ENCODE data around the gene UBE3D.

The UBE3D gene

DNA sequence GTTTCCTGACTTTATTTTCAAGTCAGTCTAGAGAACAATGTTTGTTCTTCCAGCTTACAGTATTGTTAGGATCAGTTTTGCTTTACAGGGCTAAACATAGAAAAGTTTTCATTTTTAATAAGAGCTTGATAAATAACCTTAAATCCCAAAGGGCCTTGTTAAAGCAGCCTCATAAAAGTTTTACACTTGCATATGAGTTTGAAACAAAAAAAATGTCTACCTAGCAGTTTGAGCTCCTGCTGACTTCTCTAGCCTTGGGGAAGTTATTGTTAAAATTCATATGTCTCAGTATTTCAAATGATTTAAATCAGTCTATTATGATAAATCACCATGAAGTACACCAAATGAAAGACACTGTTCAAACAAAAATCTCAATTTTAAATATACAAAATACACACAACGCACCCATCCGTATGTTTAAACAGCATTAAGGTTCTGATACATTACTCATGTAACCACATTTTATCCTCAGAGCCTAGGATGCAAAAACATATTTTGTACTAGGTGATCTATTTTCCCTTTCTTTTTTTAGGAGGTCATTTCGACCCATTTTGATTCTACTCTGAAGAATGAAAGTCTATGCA is 87.2 kb downstream of the UBE3D start:
- H3K4me3 ChIP-seq (ENCODE audit: low read length) = no peak overlapping the region
- H3K9me3 ChIP-seq (ENCODE audit: control insufficient read depth, insufficient read depth, low read length) = no peaks in the 10 kb centered on the region
- H3F3A ChIP-seq (ENCODE audit: control insufficient read depth, insufficient read depth) = no peaks in the 10 kb centered on the region
- no peaks in the 10 kb centered on the region for H3K36me3 ChIP-seq (ENCODE audit: control insufficient read depth, low read length)
- no peak overlapping the region for H3K27ac ChIP-seq (ENCODE audit: low read depth, low read length)
- no peaks in the 10 kb centered on the region for H3K79me2 ChIP-seq (ENCODE audit: control insufficient read depth, low read length)
- H3K4me1 ChIP-seq (ENCODE audit: control insufficient read depth, low read length) = 0 out of 2 replicates have a peak, but pooled peaks cover 5% of the 10 kb centered on the region
- no peaks in the 10 kb centered on the region for H3K27me3 ChIP-seq (ENCODE audit: control insufficient read depth, low read length)
- TF ChIP-seq EZH2phosphoT487 (IDR thresholded peaks at IDR 0.05; ENCODE audit: borderline replicate concordance, low read length) = no peak
- TF ChIP-seq, protein P1, sequence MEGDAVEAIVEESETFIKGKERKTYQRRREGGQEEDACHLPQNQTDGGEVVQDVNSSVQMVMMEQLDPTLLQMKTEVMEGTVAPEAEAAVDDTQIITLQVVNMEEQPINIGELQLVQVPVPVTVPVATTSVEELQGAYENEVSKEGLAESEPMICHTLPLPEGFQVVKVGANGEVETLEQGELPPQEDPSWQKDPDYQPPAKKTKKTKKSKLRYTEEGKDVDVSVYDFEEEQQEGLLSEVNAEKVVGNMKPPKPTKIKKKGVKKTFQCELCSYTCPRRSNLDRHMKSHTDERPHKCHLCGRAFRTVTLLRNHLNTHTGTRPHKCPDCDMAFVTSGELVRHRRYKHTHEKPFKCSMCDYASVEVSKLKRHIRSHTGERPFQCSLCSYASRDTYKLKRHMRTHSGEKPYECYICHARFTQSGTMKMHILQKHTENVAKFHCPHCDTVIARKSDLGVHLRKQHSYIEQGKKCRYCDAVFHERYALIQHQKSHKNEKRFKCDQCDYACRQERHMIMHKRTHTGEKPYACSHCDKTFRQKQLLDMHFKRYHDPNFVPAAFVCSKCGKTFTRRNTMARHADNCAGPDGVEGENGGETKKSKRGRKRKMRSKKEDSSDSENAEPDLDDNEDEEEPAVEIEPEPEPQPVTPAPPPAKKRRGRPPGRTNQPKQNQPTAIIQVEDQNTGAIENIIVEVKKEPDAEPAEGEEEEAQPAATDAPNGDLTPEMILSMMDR (IDR thresholded peaks at IDR 0.05; ENCODE audit: low read depth, low read length, poor library complexity, severe bottlenecking) = no peak
- H3K9me2 ChIP-seq (replicated peaks; ENCODE audit: control insufficient read depth, low read length) = no peaks in the 10 kb centered on the region
- H3K4me2 ChIP-seq (ENCODE audit: low read length) = no peak overlapping the region
- no peaks in the 10 kb centered on the region for H4K20me1 ChIP-seq (ENCODE audit: control insufficient read depth, insufficient read depth, low read depth, low read length)

DNA sequence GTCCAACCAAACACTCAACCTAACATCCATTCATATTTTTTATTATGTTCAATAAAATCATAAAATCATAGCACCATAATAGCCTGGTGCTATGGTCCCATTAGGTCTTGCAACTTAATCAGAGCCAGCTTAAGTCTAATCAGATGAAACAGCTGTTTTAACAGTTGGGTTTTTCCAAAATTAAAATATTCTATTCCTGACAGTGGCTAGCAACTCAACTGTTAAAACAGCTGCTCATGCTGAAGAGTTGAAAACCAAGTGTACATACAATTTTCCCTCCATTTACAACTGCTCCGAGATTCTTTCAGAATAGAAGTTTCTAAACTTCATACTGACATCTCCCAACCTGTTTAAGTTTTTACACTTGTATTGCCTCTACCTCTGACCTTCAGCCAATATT is 89.5 kb downstream of the UBE3D start:
- 0 out of 2 replicates have a peak, but pooled peaks cover 5% of the 10 kb centered on the region for H3K4me1 ChIP-seq (ENCODE audit: control insufficient read depth, low read length)
- no peak overlapping the region for H3K4me3 ChIP-seq (ENCODE audit: low read length)
- H3K36me3 ChIP-seq (ENCODE audit: control insufficient read depth, low read length) = no peaks in the 10 kb centered on the region
- H3K27ac ChIP-seq (ENCODE audit: low read depth, low read length) = no peak overlapping the region
- H3K27me3 ChIP-seq (ENCODE audit: control insufficient read depth, low read length) = no peaks in the 10 kb centered on the region
- TF ChIP-seq, protein P1 (IDR thresholded peaks at IDR 0.05; ENCODE audit: low read depth, low read length, poor library complexity, severe bottlenecking) = no peak
- no peak for TF ChIP-seq EZH2phosphoT487 (IDR thresholded peaks at IDR 0.05; ENCODE audit: borderline replicate concordance, low read length)
- H3F3A ChIP-seq (ENCODE audit: control insufficient read depth, insufficient read depth) = no peaks in the 10 kb centered on the region
- no peak overlapping the region for H3K4me2 ChIP-seq (ENCODE audit: low read length)
- H3K79me2 ChIP-seq (ENCODE audit: control insufficient read depth, low read length) = no peaks in the 10 kb centered on the region
- no peaks in the 10 kb centered on the region for H4K20me1 ChIP-seq (ENCODE audit: control insufficient read depth, insufficient read depth, low read depth, low read length)
- no peaks in the 10 kb centered on the region for H3K9me3 ChIP-seq (ENCODE audit: control insufficient read depth, insufficient read depth, low read length)
- H3K9me2 ChIP-seq (replicated peaks; ENCODE audit: control insufficient read depth, low read length) = no peaks in the 10 kb centered on the region

DNA sequence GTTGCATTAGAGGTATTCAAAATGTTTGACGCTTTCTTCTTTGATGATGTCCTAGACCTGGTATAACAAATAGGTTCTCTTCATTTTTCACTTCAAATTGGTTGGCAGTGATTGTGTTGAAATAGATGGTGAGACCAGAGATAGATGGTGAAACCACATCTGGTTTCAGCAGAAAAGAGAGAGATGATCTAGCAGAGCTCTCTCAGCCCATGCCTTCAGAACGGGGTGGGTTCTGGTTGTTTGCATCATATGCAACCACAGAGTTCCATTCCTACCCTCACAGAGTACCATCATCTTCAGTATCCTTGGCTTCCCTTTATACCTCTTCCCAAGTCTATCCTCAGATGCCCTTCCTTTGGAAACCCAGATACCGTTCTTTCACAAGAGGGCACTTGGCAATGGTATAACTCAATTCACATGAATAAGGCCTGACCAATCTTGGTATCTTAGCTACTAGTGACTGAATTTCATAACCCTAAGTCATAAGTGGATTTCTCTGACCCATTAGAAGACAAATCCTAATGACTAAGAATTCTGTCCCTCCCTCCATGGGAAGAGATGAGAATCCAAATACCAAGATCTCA is 93.7 kb downstream of the UBE3D start:
- H3K79me2 ChIP-seq (ENCODE audit: control insufficient read depth, low read length) = no peaks in the 10 kb centered on the region
- H3F3A ChIP-seq (ENCODE audit: control insufficient read depth, insufficient read depth) = no peaks in the 10 kb centered on the region
- no peak for TF ChIP-seq EZH2phosphoT487 (IDR thresholded peaks at IDR 0.05; ENCODE audit: borderline replicate concordance, low read length)
- TF ChIP-seq, protein P1 (IDR thresholded peaks at IDR 0.05; ENCODE audit: low read depth, low read length, poor library complexity, severe bottlenecking) = no peak

More for the DNA sequence above, 93.7 kb downstream of the UBE3D start:
- no peaks in the 10 kb centered on the region for H4K20me1 ChIP-seq (ENCODE audit: control insufficient read depth, insufficient read depth, low read depth, low read length)
- H3K27me3 ChIP-seq (ENCODE audit: control insufficient read depth, low read length) = no peaks in the 10 kb centered on the region
- no peak overlapping the region for H3K4me3 ChIP-seq (ENCODE audit: low read length)
- H3K4me2 ChIP-seq (ENCODE audit: low read length) = no peak overlapping the region
- H3K9me3 ChIP-seq (ENCODE audit: control insufficient read depth, insufficient read depth, low read length) = no peaks in the 10 kb centered on the region
- peaks cover 16% of the 10 kb centered on the region for H3K4me1 ChIP-seq (ENCODE audit: control insufficient read depth, low read length)
- H3K36me3 ChIP-seq (ENCODE audit: control insufficient read depth, low read length) = no peaks in the 10 kb centered on the region
- no peak overlapping the region for H3K27ac ChIP-seq (ENCODE audit: low read depth, low read length)
- no peaks in the 10 kb centered on the region for H3K9me2 ChIP-seq (replicated peaks; ENCODE audit: control insufficient read depth, low read length)
